Measurements from ENCODE around the gene EDN1. TPM values are rescaled to one million over a fixed set of nuclear protein-coding genes. Genes with fewer than 3 reads are reported as not detected.

EDN1 gene
- total and polyA plus RNA-seq, 2 of the 4 experiments (the other 2 are of a cell fraction), result 5.6 to 9.0 TPM

Small RNA genes within 50 kb of the gene (microRNA-seq; reads per million reads assigned to microRNA genes)
- gene SUMO2P12 (ENCODE audit: insufficient read depth, insufficient read length), result not detected

Small RNA genes within 50 kb of the gene (small RNA-seq; reads per million reads assigned to genes)
- gene SUMO2P12, result 0 reads per million in 5 experiments

Data from IMR-90 (cell line).